GM19025 (cell line): ENCODE data around the gene PCDHB5.
"Not testable (repeated sequence)": the region's sequence is repeated elsewhere in the genome, so short reads cannot be mapped to it uniquely, and the experiment has no call there.

Experiments used
- ATAC-seq: cut with Tn5 transposase; IDR thresholded peaks from one replicate; pipeline ENCODE4 v1.9.1; 2021; ENCODE audit warnings: mild to moderate bottlenecking, low read depth, moderate library complexity; ENCODE audit not compliant: unreplicated experiment

Gene PCDHB5

DNA sequence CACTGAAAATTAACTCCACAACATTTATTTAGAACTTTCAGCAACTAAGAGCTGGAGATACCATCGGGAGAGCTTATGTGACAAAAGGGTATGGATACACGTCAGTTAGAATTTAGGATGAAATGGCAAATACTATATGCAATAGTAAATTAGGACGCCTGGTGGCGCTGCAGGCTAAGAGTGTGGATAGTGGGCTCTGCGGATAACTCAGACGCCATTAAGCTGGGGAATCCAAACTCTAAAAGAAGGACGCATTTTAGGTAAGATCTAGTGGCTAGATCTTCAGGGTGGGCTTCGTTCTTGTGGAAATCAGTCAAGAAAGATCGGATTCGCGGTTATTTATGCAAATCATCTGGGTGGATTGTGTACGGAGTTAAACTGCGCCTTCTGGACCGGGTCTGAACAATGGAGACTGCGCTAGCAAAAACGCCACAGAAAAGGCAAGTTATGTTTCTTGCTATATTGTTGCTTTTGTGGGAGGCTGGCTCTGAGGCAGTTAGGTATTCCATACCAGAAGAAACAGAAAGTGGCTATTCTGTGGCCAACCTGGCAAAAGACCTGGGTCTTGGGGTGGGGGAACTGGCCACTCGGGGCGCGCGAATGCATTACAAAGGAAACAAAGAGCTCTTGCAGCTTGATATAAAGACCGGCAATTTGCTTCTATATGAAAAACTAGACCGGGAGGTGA, at the start of gene PCDHB5:
TSS of gene PCDHB5 (plus strand) at position 177 of the 688 bp plus-strand sequence. CDS start at position 406, 229 bp downstream.
- no peak for ATAC-seq

DNA sequence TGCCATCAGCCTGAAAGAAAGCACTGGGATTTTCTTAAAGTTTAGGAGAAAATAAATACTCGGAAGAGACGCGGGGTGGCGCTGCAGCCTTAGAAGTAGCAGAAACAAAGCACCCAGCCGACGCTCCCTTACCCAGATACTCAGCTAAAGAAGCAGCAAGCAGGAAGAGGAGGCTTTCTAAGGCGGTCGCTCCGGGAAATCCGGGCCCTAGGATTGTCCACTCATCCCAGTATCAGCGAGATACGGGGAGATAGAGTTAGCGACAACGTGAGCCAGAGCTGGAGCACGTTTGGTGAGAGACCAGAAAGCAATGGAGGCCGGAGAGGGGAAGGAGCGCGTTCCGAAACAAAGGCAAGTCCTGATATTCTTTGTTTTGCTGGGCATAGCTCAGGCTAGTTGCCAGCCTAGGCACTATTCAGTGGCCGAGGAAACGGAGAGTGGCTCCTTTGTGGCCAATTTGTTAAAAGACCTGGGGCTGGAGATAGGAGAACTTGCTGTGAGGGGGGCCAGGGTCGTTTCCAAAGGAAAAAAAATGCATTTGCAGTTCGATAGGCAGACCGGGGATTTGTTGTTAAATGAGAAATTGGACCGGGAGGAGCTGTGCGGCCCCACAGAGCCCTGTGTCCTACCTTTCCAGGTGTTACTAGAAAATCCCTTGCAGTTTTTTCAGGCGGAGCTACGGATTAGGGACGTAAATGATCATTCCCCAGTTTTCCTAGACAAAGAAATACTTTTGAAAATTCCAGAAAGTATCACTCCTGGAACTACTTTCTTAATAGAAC, 40.3 kb upstream of the PCDHB5 start, which contains the start of gene PCDHB2:
TSS of gene PCDHB2 (plus strand) at position 135 of the 782 bp plus-strand sequence. CDS start at position 311, 176 bp downstream.
- no peak for ATAC-seq

DNA sequence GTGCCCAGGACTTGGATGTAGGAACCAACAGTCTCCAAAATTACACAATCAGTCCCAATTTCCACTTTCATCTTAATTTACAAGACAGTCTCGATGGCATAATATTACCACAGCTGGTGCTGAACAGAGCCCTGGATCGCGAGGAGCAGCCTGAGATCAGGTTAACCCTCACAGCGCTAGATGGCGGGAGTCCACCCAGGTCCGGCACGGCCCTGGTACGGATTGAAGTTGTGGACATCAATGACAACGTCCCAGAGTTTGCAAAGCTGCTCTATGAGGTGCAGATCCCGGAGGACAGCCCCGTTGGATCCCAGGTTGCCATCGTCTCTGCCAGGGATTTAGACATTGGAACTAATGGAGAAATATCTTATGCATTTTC, 39.8 kb upstream of the PCDHB5 start:
- no peak for ATAC-seq

- ATAC-seq, result not testable (repeated sequence)
Measured at GRCh38 chr5:141096181-141096580, 38.8 kb upstream of the PCDHB5 start.

- ATAC-seq, result not testable (repeated sequence)
Measured at GRCh38 chr5:141096586-141096985, 38.4 kb upstream of the PCDHB5 start.

DNA sequence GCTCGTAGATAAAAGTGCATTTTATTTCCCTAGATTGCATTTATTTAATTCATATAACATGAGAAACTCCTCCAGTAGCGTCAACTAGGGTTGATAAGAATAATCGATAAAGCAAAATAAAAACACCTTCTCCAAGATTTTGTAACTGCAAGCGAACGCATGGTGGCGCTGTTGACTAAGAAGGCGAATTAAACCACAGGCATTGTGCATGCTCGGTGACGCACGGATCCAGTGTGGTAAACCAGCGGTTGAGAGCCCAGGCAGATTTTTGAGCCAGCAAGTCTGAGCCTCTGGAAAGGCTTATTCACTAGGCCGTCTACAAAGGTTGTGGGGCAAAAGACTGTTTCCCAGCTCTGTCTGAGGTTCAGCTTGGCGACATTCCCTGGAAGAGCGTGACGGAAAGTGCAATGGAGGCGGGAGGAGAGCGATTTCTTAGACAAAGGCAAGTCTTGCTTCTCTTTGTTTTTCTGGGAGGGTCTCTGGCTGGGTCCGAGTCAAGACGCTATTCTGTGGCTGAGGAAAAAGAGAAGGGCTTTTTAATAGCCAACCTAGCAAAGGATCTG, 34.7 kb upstream of the PCDHB5 start, which contains the start of gene PCDHB3:
TSS of gene PCDHB3 (plus strand) at position 231 of the 563 bp plus-strand sequence. CDS start at position 408, 177 bp downstream.
- no peak for ATAC-seq

DNA sequence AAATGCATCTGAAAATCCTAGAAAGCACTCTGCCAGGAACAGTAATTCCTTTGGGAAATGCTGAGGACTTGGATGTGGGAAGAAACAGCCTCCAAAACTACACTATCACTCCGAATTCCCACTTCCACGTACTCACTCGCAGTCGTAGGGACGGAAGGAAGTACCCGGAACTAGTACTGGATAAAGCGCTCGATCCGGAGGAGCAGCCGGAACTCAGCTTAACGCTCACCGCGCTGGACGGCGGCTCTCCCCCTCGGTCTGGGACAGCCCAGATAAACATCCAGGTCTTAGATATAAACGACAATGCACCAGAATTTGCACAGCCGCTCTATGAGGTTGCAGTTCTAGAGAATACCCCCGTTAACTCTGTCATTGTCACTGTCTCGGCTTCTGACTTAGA, 33.9 kb upstream of the PCDHB5 start:
- no peak for ATAC-seq

DNA sequence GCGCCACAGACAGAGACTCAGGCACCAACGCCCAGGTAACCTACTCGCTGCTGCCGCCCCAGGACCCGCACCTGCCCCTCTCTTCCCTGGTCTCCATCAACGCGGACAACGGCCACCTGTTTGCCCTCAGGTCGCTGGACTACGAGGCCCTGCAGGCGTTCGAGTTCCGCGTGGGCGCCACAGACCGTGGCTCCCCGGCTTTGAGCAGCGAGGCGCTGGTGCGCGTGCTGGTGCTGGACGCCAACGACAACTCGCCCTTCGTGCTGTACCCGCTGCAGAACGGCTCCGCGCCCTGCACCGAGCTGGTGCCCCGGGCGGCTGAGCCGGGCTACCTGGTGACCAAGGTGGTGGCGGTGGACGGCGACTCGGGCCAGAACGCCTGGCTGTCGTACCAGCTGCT, 32.9 kb upstream of the PCDHB5 start:
- not testable (repeated sequence) for ATAC-seq

DNA sequence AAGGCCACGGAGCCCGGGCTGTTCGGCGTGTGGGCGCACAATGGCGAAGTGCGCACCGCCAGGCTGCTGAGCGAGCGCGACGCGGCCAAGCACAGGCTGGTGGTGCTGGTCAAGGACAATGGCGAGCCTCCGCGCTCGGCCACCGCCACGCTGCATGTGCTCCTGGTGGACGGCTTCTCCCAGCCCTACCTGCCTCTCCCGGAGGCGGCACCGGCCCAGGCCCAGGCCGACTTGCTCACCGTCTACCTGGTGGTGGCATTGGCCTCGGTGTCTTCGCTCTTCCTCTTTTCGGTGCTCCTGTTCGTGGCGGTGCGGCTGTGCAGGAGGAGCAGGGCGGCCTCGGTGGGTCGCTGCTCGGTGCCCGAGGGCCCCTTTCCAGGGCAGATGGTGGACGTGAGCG, 32.5 kb upstream of the PCDHB5 start:
- ATAC-seq, result not testable (repeated sequence)

GRCh38 chr5:141105350-141105749, 29.7 kb upstream of the PCDHB5 start:
- no peak for ATAC-seq

DNA sequence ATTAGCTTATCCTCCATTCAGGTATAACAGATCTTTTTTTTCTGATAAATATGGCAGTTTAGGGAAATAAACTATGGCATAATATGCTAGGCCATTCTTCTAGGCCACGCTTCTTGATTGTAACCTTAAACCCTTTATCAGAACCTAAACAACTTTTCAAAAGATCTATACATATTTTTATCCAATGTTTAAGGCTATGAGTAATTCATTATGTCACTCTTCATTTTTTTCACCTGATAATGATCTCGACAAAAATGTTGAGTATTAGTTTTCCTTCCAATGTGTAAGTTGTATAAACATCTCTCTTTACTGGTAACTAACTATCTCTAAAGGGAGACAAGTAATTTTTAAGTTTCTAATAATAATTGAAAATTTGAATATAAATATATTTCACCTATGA, 15.8 kb upstream of the PCDHB5 start:
- no peak for ATAC-seq

GRCh38 chr5:141121563-141121962, 13.4 kb upstream of the PCDHB5 start, which contains the start of gene PCDHB4:
Gene PCDHB4, plus strand, starts transcription at chr5:141121818. Its CDS starts 181 bp downstream, at chr5:141121999.
- no peak for ATAC-seq

DNA sequence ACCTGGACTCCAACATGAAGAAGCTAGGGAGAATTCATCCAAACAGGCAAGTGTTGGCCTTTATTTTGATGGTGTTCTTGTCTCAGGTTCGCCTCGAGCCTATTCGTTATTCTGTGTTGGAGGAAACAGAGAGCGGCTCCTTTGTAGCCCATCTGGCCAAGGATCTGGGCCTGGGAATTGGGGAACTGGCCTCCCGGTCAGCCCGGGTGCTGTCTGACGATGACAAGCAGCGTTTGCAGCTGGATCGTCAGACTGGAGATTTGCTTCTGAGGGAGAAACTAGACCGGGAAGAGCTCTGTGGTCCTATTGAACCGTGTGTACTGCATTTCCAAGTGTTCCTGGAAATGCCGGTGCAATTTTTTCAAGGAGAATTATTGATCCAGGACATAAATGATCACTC, 13.0 kb upstream of the PCDHB5 start:
- no peak for ATAC-seq

DNA sequence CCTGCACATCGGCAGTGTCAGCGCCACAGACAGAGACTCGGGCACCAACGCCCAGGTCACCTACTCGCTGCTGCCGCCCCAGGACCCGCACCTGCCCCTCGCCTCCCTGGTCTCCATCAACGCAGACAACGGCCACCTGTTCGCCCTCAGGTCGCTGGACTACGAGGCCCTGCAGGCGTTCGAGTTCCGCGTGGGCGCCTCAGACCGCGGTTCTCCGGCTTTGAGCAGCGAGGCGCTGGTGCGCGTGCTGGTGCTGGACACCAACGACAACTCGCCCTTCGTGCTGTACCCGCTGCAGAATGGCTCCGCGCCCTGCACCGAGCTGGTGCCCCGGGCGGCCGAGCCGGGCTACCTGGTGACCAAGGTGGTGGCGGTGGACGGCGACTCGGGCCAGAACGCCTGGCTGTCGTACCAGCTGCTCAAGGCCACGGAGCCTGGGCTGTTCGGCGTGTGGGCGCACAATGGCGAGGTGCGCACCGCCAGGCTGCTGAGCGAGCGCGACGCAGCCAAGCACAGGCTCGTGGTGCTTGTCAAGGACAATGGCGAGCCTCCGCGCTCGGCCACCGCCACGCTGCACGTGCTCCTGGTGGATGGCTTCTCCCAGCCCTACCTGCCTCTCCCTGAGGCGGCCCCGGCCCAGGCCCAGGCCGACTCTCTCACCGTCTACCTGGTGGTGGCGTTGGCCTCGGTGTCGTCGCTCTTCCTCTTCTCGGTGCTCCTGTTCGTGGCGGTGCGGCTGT, 11.4 kb upstream of the PCDHB5 start:
- not testable (repeated sequence) for ATAC-seq

- no peak for ATAC-seq
Measured at GRCh38 chr5:141127305-141127704, 7.7 kb upstream of the PCDHB5 start.

- ATAC-seq, result no peak
Measured at GRCh38 chr5:141135718-141136266, 786 bp downstream of the PCDHB5 start.

DNA sequence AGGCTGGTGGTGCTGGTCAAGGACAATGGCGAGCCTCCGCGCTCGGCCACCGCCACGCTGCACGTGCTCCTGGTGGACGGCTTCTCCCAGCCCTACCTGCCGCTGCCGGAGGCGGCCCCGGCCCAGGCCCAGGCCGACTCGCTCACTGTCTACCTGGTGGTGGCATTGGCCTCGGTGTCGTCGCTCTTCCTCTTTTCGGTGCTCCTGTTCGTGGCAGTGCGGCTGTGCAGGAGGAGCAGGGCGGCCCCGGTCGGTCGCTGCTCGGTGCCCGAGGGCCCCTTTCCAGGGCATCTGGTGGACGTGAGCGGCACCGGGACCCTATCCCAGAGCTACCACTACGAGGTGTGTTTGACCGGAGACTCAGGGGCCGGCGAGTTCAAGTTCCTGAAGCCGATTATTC, 2.3 kb downstream of the PCDHB5 start:
- not testable (repeated sequence) for ATAC-seq

GRCh38 chr5:141149812-141150211, 14.8 kb downstream of the PCDHB5 start, which contains the start of gene PCDHB6:
Gene PCDHB6, plus strand, starts transcription at chr5:141150057. Its CDS starts 201 bp downstream, at chr5:141150258.
- no peak for ATAC-seq

DNA sequence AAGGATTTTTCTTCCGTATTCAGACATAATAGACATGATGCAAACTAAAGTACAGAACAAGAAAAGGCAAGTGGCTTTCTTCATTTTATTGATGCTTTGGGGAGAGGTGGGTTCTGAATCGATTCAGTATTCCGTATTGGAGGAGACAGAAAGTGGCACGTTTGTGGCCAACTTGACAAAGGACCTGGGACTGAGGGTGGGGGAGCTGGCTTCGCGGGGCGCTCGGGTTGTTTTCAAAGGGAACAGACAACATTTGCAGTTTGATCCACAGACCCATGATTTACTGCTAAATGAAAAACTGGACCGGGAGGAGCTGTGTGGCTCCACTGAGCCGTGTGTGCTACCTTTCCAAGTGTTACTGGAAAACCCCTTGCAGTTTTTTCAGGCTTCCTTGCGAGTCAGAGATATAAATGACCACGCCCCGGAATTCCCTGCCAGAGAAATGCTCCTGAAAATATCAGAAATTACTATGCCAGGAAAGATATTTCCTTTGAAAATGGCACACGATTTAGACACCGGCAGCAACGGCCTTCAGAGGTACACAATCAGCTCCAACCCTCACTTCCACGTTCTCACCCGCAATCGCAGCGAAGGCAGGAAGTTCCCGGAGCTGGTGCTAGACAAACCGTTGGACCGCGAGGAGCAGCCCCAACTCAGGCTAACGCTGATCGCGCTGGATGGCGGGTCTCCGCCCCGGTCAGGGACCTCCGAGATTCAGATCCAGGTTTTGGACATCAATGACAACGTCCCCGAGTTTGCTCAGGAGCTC, 15.4 kb downstream of the PCDHB5 start:
- ATAC-seq, result no peak
